HEK293T (cell line): ENCODE results near the gene PILRA.
A peak's percentile ranks its signal among the peaks of the same experiment; 100 is the strongest.

Experiments used
- CTCF ChIA-PET: fragments of 350-600 bp; formaldehyde crosslinking; extraction: SDS; loops from one replicate; lab custom pipeline; 2021; ENCODE audit warnings: antibody characterized with exemption, inconsistent platforms; lab: Yijun Ruan, JAX
- POLR2A ChIA-PET: fragments of 350-600 bp; formaldehyde crosslinking; extraction: SDS; loops from one replicate; lab custom pipeline; 2020; ENCODE audit warnings: antibody characterized with exemption, inconsistent platforms; lab: Yijun Ruan, JAX
- DNase-seq: peaks from one replicate; pipeline ENCODE4 v3.0.0; 2012; ENCODE audit warnings: mixed read lengths; ENCODE audit errors: extremely low spot score
- ARNT ChIP-seq: fragments of 450-650 bp; IDR thresholded peaks from 2 replicates; pipeline ENCODE4 v1.6.1; 2017; ENCODE audit warnings: mild to moderate bottlenecking
- BHLHE40 ChIP-seq: fragments of 450-650 bp; IDR thresholded peaks from 2 replicates; pipeline ENCODE4 v1.6.1; 2016; ENCODE audit warnings: mild to moderate bottlenecking, moderate library complexity, borderline replicate concordance
- CTBP1 ChIP-seq: fragments of 450-650 bp; IDR thresholded peaks from 2 replicates; pipeline ENCODE4 v1.6.1; 2016; ENCODE audit warnings: borderline replicate concordance
- ELF4 ChIP-seq: fragments of 450-650 bp; IDR thresholded peaks from 2 replicates; pipeline ENCODE4 v1.6.1; 2017; ENCODE audit warnings: antibody characterized with exemption
- FOXA1 ChIP-seq: fragments of 450-650 bp; IDR thresholded peaks from 2 replicates; pipeline ENCODE4 v1.6.1; 2016; ENCODE audit warnings: mild to moderate bottlenecking
- FOXK2 ChIP-seq: fragments of 450-650 bp; IDR thresholded peaks from 2 replicates; pipeline ENCODE4 v1.6.1; 2016; ENCODE audit warnings: mild to moderate bottlenecking
- FOXM1 ChIP-seq: fragments of 450-650 bp; IDR thresholded peaks from 2 replicates; pipeline ENCODE4 v1.6.1; 2017; ENCODE audit warnings: mild to moderate bottlenecking, borderline replicate concordance
- HDGF ChIP-seq: fragments of 450-650 bp; IDR thresholded peaks from 2 replicates; pipeline ENCODE4 v1.6.1; 2017; ENCODE audit warnings: antibody characterized with exemption, borderline replicate concordance
- L3MBTL2 ChIP-seq: fragments of 450-650 bp; conservative IDR thresholded peaks from 2 replicates; pipeline ENCODE4 v1.6.1; 2016; ENCODE audit warnings: mild to moderate bottlenecking
- LEF1 ChIP-seq: fragments of 450-650 bp; IDR thresholded peaks from 2 replicates; pipeline ENCODE4 v1.6.1; 2017; ENCODE audit warnings: mild to moderate bottlenecking, borderline replicate concordance
- NFRKB ChIP-seq: fragments of 450-650 bp; IDR thresholded peaks from 2 replicates; pipeline ENCODE4 v1.6.1; 2016; ENCODE audit warnings: mild to moderate bottlenecking, moderate library complexity
- PKNOX1 ChIP-seq: fragments of 450-650 bp; IDR thresholded peaks from 2 replicates; pipeline ENCODE4 v1.6.1; 2016
- SP1 ChIP-seq: fragments of 450-650 bp; IDR thresholded peaks from 2 replicates; pipeline ENCODE4 v1.6.1; 2017
- SUZ12 ChIP-seq: fragments of 450-650 bp; IDR thresholded peaks from 2 replicates; pipeline ENCODE4 v1.6.1; 2016; ENCODE audit warnings: mild to moderate bottlenecking
- TARDBP ChIP-seq: fragments of 450-650 bp; IDR thresholded peaks from 2 replicates; pipeline ENCODE4 v1.6.1; 2016
- ZNF384 ChIP-seq: fragments of 450-650 bp; IDR thresholded peaks from 2 replicates; pipeline ENCODE4 v1.6.1; 2016

Gene PILRA

GRCh38 chr7:100396421-100396982 is 23.2 kb downstream of the PILRA start:
- no peak for DNase-seq
- no peak for TF ChIP-seq FOXM1
- TF ChIP-seq CTBP1 = no peak
- no peak for TF ChIP-seq ARNT
- TF ChIP-seq L3MBTL2 = no peak
- no peak for TF ChIP-seq TARDBP
- no peak for TF ChIP-seq FOXA1
- POLR2A ChIA-PET = no interaction called here
- CTCF ChIA-PET = interaction anchor here (0.6 to 1.5 kb wide), 2 partner anchors 11 to 1987 kb away, joined by 7 to 9 read pairs; no protein-coding TSS in a partner anchor

GRCh38 chr7:100397315-100398081 is 24.2 kb downstream of the PILRA start:
- CTCF ChIA-PET = interaction anchor here (0.7 to 1.5 kb wide), 2 partner anchors 10 to 1545 kb away, joined by 3 to 7 read pairs; no protein-coding TSS in a partner anchor
- TF ChIP-seq L3MBTL2 = no peak
- TF ChIP-seq BHLHE40 = no peak
- no peak for TF ChIP-seq LEF1
- TF ChIP-seq SUZ12 = no peak
- TF ChIP-seq SP1 = no peak
- TF ChIP-seq TARDBP = no peak
- no peak for TF ChIP-seq NFRKB
- TF ChIP-seq ZNF384 = no peak
- no peak for TF ChIP-seq FOXA1
- TF ChIP-seq FOXK2 = no peak
- POLR2A ChIA-PET = no interaction called here
- DNase-seq = no peak

GRCh38 chr7:100398239-100398638 is 25.0 kb downstream of the PILRA start:
- ChIA-PET CTCF (no interaction called here), POLR2A (interaction anchor here (0.7 kb wide), 1 partner anchor 31 kb away, joined by 3 read pairs; the partner anchor contains the start of gene ZCWPW1)
- DNase-seq = no peak
- TF ChIP-seq ARNT (no peak), HDGF (no peak), LEF1 (no peak), ZNF384 (no peak), BHLHE40 (no peak), PKNOX1 (no peak), SUZ12 (no peak), ELF4 (no peak), CTBP1 (no peak), TARDBP (no peak), FOXK2 (no peak), SP1 (no peak), L3MBTL2 (no peak), NFRKB (no peak), FOXM1 (no peak), FOXA1 (no peak)

- TF ChIP-seq ARNT (no peak), SP1 (no peak), CTBP1 (no peak), FOXM1 (no peak), BHLHE40 (no peak), SUZ12 (no peak)
- POLR2A ChIA-PET = interaction anchor here (4.7 kb wide), 1 partner anchor 30 kb away, joined by 20 read pairs; the partner anchor contains the start of genes MEPCE and ZCWPW1
- CTCF ChIA-PET = interaction anchor here (0.5 kb wide), 1 partner anchor 65 kb away, joined by 3 read pairs; no protein-coding TSS in a partner anchor
- no peak for DNase-seq
These were observed 26.8 kb downstream of the PILRA start for GRCh38 chr7:100400041-100400440.

- ChIA-PET CTCF (interaction anchor here (0.5 kb wide), 1 partner anchor 65 kb away, joined by 3 read pairs; no protein-coding TSS in a partner anchor), POLR2A (interaction anchor here (4.7 kb wide), 1 partner anchor 29 kb away, joined by 20 read pairs; the partner anchor contains the start of genes MEPCE and ZCWPW1)
- TF ChIP-seq TARDBP (no peak), NFRKB (no peak), FOXK2 (no peak), BHLHE40 (no peak), ARNT (no peak), FOXA1 (no peak), ZNF384 (no peak), CTBP1 (no peak)
- DNase-seq = peak; percentile 61
These were observed 27.4 kb downstream of the PILRA start for GRCh38 chr7:100400656-100401055.

GRCh38 chr7:100401811-100402210 is 28.5 kb downstream of the PILRA start:
- no peak for TF ChIP-seq ELF4
- ChIA-PET CTCF (no interaction called here), POLR2A (interaction anchor here (4.7 kb wide), 1 partner anchor 28 kb away, joined by 20 read pairs; the partner anchor contains the start of genes MEPCE and ZCWPW1)
- DNase-seq = no peak

- TF ChIP-seq SP1 (no peak), ARNT (no peak)
- CTCF ChIA-PET = interaction anchor here (0.6 kb wide), 1 partner anchor 295 kb away, joined by 3 read pairs; no protein-coding TSS in a partner anchor
- DNase-seq = no peak
- POLR2A ChIA-PET = interaction anchor here (1.1 to 4.7 kb wide), 2 partner anchors 27 to 34 kb away, joined by 3 to 20 read pairs; partner anchors contain the start of genes MEPCE and ZCWPW1
These were observed 29.0 kb downstream of the PILRA start for GRCh38 chr7:100402241-100402640.

- ChIA-PET CTCF (interaction anchor here (0.8 to 1.6 kb wide), 5 partner anchors 9 to 35 kb away, joined by 3 to 8 read pairs (median 4); partner anchors contain the start of gene ZCWPW1), POLR2A (interaction anchor here (1.7 kb wide), 1 partner anchor 22 kb away, joined by 8 read pairs; the partner anchor contains the start of gene ZCWPW1)
- TF ChIP-seq ELF4 (no peak), ZNF384 (no peak), L3MBTL2 (no peak), LEF1 (no peak)
- no peak for DNase-seq
These were observed 33.5 kb downstream of the PILRA start for GRCh38 chr7:100406767-100407166.
